CD4-positive, alpha-beta memory T cell (primary cell): ENCODE measurements around the gene TPK1. TPM values are rescaled to one million over a fixed set of nuclear protein-coding genes. Genes with fewer than 3 reads are reported as not detected.

Experiments
- CTCF ChIA-PET: fragments of 350-600 bp; sonication (Branson Sonifier 250); formaldehyde crosslinking; loops from one replicate; lab custom pipeline; 2021; ENCODE audit warnings: inconsistent platforms; ENCODE audit not compliant: partially characterized antibody; lab: Charles Lee
- POLR2A ChIA-PET: fragments of 350-600 bp; sonication (Branson Sonifier 250); formaldehyde crosslinking; loops from one replicate; lab custom pipeline; 2021; ENCODE audit not compliant: partially characterized antibody; lab: Charles Lee
- DNase-seq, 5 donors: peaks; one replicate each; pipeline versions ENCODE4 v3.0.0 to v3.0.0-alpha.2; 2020 to 2022; ENCODE audit warnings: mixed read lengths in 1 of 5
- H3K27ac ChIP-seq: one replicate; pipeline ENCODE4 v1.7.0; 2013; ENCODE audit warnings: low read depth, low read length
- H3K27me3 ChIP-seq: 2 replicates; pipeline ENCODE4 v1.7.0; 2013; ENCODE audit warnings: mild to moderate bottlenecking, low read length, moderate library complexity; ENCODE audit not compliant: insufficient read depth
- H3K36me3 ChIP-seq: 2 replicates; pipeline ENCODE4 v1.7.0; 2013; ENCODE audit warnings: mild to moderate bottlenecking, low read length, moderate library complexity; ENCODE audit not compliant: insufficient read depth
- H3K4me1 ChIP-seq: 2 replicates; pipeline ENCODE4 v1.7.0; 2013; ENCODE audit warnings: mild to moderate bottlenecking, low read length, moderate library complexity; ENCODE audit not compliant: insufficient read depth
- H3K4me3 ChIP-seq, 2 donors: one replicate each; pipeline ENCODE4 v1.7.0; 2013; ENCODE audit warnings: low read length in 2 of 2, mild to moderate bottlenecking in 1 of 2
- H3K9me3 ChIP-seq, 2 donors: one replicate each; pipeline ENCODE4 v1.7.0; 2013; ENCODE audit warnings: low read length in 2 of 2, control low read depth in 1 of 2; ENCODE audit not compliant: control insufficient read depth in 1 of 2
- H3K27ac Mint-ChIP-seq, 7 donors: one replicate each; pipeline ENCODE4 v1.8.0; 2020 to 2021; ENCODE audit warnings: mixed read lengths in 7 of 7, mild to moderate bottlenecking in 6 of 7, inconsistent platforms in 3 of 7, moderate library complexity in 3 of 7
- H3K27me3 Mint-ChIP-seq, 2 donors: one replicate each; pipeline ENCODE4 v1.8.0; 2020 to 2021; ENCODE audit warnings: mixed read lengths in 2 of 2
- H3K36me3 Mint-ChIP-seq, 2 donors: one replicate each; pipeline ENCODE4 v1.8.0; 2020 to 2021; ENCODE audit warnings: mixed read lengths in 2 of 2, inconsistent platforms in 1 of 2, mild to moderate bottlenecking in 1 of 2
- H3K4me1 Mint-ChIP-seq, 4 donors: one replicate each; pipeline ENCODE4 v1.8.0; 2020 to 2021; ENCODE audit warnings: mixed read lengths in 4 of 4, mild to moderate bottlenecking in 1 of 4
- H3K4me3 Mint-ChIP-seq, 8 donors: one replicate each; pipeline ENCODE4 v1.8.0; 2020 to 2021; ENCODE audit warnings: mixed read lengths in 8 of 8, mild to moderate bottlenecking in 7 of 8, moderate library complexity in 6 of 8, inconsistent platforms in 3 of 8
- H3K9me3 Mint-ChIP-seq, 8 donors: one replicate each; pipeline ENCODE4 v1.8.0; 2020 to 2021; ENCODE audit warnings: mixed read lengths in 8 of 8, mild to moderate bottlenecking in 5 of 8, inconsistent platforms in 3 of 8, moderate library complexity in 1 of 8
- intact Hi-C: fragments of 100-400 bp; cut with micrococcal nuclease; formaldehyde crosslinking; loops from one replicate; pipeline ENCODE4 v1.15.1; 2023
- polyA plus RNA-seq, 2 donors: library from polyadenylated mRNA; unstranded; fragments of 300-500 nt; fragmentation: Illumina TruSeq; gene quantifications; one replicate each; pipeline ENCODE4 v1.2.3, GENCODE V29; 2021
- total RNA-seq, 2 experiments: library from RNA; stranded (reverse); gene quantifications; one replicate each; pipeline ENCODE4 v1.2.3, GENCODE V29; 2021

Gene TPK1
- total RNA-seq (10 to 100 TPM; 26.7 to 30.7 TPM), polyA plus RNA-seq (10 to 100 TPM; 25.2 to 28.9 TPM)

GRCh38 chr7:144835652-144836544 is at the start of gene TPK1:
TSS of gene TPK1 (minus strand) at chr7:144836053. CDS start at chr7:144835602, 451 bp downstream.
- peak within 1 kb of the TSS; percentile 76 for H3K27ac ChIP-seq
- peak; percentile 89 to 93 (median 91) for DNase-seq
- peaks cover 12 to 15% of the 10 kb centered on the region in 2 donors for H3K36me3 Mint-ChIP-seq
- intact Hi-C loops: loop anchor here (1.0 to 5.0 kb wide), 7 partner anchors 10 to 98 kb away; no protein-coding TSS in a partner anchor
- peak within 1 kb of the TSS; percentile 95 to 99 (median 98) for H3K4me3 Mint-ChIP-seq
- H3K27ac Mint-ChIP-seq: peak within 1 kb of the TSS; percentile 95 to 99 (median 99)
- no peaks in the 10 kb centered on the region for H3K9me3 ChIP-seq
- ChIA-PET POLR2A (interaction anchor here (0.6 to 7.7 kb wide), 24 partner anchors 10 to 934 kb away, joined by 3 to 409 read pairs (median 6); partner anchors contain the start of gene TCAF1), CTCF (interaction anchor here (0.7 to 5.4 kb wide), 15 partner anchors 10 to 173 kb away, joined by 3 to 83 read pairs (median 5); no protein-coding TSS in a partner anchor)
- no peaks in the 10 kb centered on the region for H3K36me3 ChIP-seq
- peak within 1 kb of the TSS; percentile 74 to 94 for H3K4me3 ChIP-seq
- H3K27me3 ChIP-seq: no peaks in the 10 kb centered on the region
- peaks cover 20 to 45% (median 34%) of the 10 kb centered on the region in 4 donors for H3K4me1 Mint-ChIP-seq
- H3K9me3 Mint-ChIP-seq: peaks cover 0 to 25% (median 9%) of the 10 kb centered on the region in 8 donors
- peaks cover 50% of the 10 kb centered on the region for H3K4me1 ChIP-seq
- no peaks in the 10 kb centered on the region for H3K27me3 Mint-ChIP-seq

GRCh38 chr7:144885478-144885877 is 49.6 kb upstream of the TPK1 start:
- Histone ChIP-seq H3K27ac (no peak overlapping the region), H3K9me3 (no peaks in the 10 kb centered on the region), H3K27me3 (no peaks in the 10 kb centered on the region), H3K4me3 (no peak overlapping the region), H3K36me3 (no peaks in the 10 kb centered on the region), H3K4me1 (no peaks in the 10 kb centered on the region)
- Mint-ChIP-seq H3K36me3 (no peaks in the 10 kb centered on the region), H3K27me3 (no peaks in the 10 kb centered on the region), H3K9me3 (no peaks in the 10 kb centered on the region), H3K4me3 (no peak overlapping the region), H3K4me1 (no peaks in the 10 kb centered on the region), H3K27ac (no peak overlapping the region)
- intact Hi-C loops: no loop called here
- CTCF ChIA-PET: no interaction called here
- DNase-seq: no peak
- POLR2A ChIA-PET: no interaction called here

- H3K4me1 ChIP-seq: no peaks in the 10 kb centered on the region
- CTCF ChIA-PET: no interaction called here
- DNase-seq: no peak
- no peak overlapping the region for H3K27ac Mint-ChIP-seq
- no peaks in the 10 kb centered on the region for H3K36me3 ChIP-seq
- H3K9me3 Mint-ChIP-seq: no peaks in the 10 kb centered on the region
- intact Hi-C loops: no loop called here
- POLR2A ChIA-PET: no interaction called here
- H3K4me3 Mint-ChIP-seq: no peak overlapping the region
- no peak overlapping the region for H3K27ac ChIP-seq
- H3K27me3 ChIP-seq: no peaks in the 10 kb centered on the region
- H3K9me3 ChIP-seq: no peaks in the 10 kb centered on the region
- H3K27me3 Mint-ChIP-seq: no peaks in the 10 kb centered on the region
- no peak overlapping the region for H3K4me3 ChIP-seq
- no peaks in the 10 kb centered on the region for H3K36me3 Mint-ChIP-seq
- no peaks in the 10 kb centered on the region for H3K4me1 Mint-ChIP-seq
Observed at GRCh38 chr7:144884896-144885295, 49.0 kb upstream of the TPK1 start.

- H3K9me3 ChIP-seq: no peaks in the 10 kb centered on the region
- Mint-ChIP-seq H3K4me1 (peaks cover 0 to 2% (median 0%) of the 10 kb centered on the region in 4 donors), H3K27ac (no peak overlapping the region), H3K9me3 (peaks cover 0 to 2% (median 0%) of the 10 kb centered on the region in 8 donors), H3K36me3 (no peaks in the 10 kb centered on the region), H3K4me3 (no peak overlapping the region), H3K27me3 (peaks cover 6 to 7% of the 10 kb centered on the region in 2 donors)
- no peaks in the 10 kb centered on the region for H3K27me3 ChIP-seq
- no peak overlapping the region for H3K4me3 ChIP-seq
- no peaks in the 10 kb centered on the region for H3K4me1 ChIP-seq
- ChIA-PET POLR2A (no interaction called here), CTCF (no interaction called here)
- no peaks in the 10 kb centered on the region for H3K36me3 ChIP-seq
- intact Hi-C loops: no loop called here
- H3K27ac ChIP-seq: no peak overlapping the region
- no peak for DNase-seq
Observed at GRCh38 chr7:144873316-144873845, 37.5 kb upstream of the TPK1 start.

- H3K9me3 ChIP-seq: no peaks in the 10 kb centered on the region
- no peak overlapping the region for H3K27ac Mint-ChIP-seq
- H3K4me3 Mint-ChIP-seq: no peak overlapping the region
- no peak overlapping the region for H3K4me3 ChIP-seq
- POLR2A ChIA-PET: interaction anchor here (0.6 to 0.7 kb wide), 2 partner anchors 14 to 37 kb away, joined by 3 read pairs; no protein-coding TSS in a partner anchor
- CTCF ChIA-PET: interaction anchor here (1.4 kb wide), 1 partner anchor 14 kb away, joined by 6 read pairs; no protein-coding TSS in a partner anchor
- H3K27ac ChIP-seq: no peak overlapping the region
- H3K36me3 ChIP-seq: no peaks in the 10 kb centered on the region
- H3K27me3 Mint-ChIP-seq: peaks cover 7 to 11% of the 10 kb centered on the region in 2 donors
- no peaks in the 10 kb centered on the region for H3K27me3 ChIP-seq
- H3K4me1 Mint-ChIP-seq: no peaks in the 10 kb centered on the region
- no peaks in the 10 kb centered on the region for H3K9me3 Mint-ChIP-seq
- no peak for DNase-seq
- H3K36me3 Mint-ChIP-seq: no peaks in the 10 kb centered on the region
- intact Hi-C loops: no loop called here
- no peaks in the 10 kb centered on the region for H3K4me1 ChIP-seq
Observed at GRCh38 chr7:144869082-144869481, 33.2 kb upstream of the TPK1 start.

GRCh38 chr7:144866189-144866588 is 30.3 kb upstream of the TPK1 start:
- intact Hi-C loops: no loop called here
- H3K36me3 Mint-ChIP-seq: no peaks in the 10 kb centered on the region
- no peaks in the 10 kb centered on the region for H3K4me1 ChIP-seq
- no peaks in the 10 kb centered on the region for H3K9me3 Mint-ChIP-seq
- peaks cover 7% of the 10 kb centered on the region in 2 donors for H3K27me3 Mint-ChIP-seq
- no peak for DNase-seq
- no peaks in the 10 kb centered on the region for H3K4me1 Mint-ChIP-seq
- no peak overlapping the region for H3K27ac ChIP-seq
- H3K4me3 Mint-ChIP-seq: no peak overlapping the region
- no peaks in the 10 kb centered on the region for H3K36me3 ChIP-seq
- H3K27ac Mint-ChIP-seq: no peak overlapping the region
- POLR2A ChIA-PET: no interaction called here
- CTCF ChIA-PET: interaction anchor here (1.0 to 2.7 kb wide), 4 partner anchors 10 to 80 kb away, joined by 3 to 9 read pairs (median 4); no protein-coding TSS in a partner anchor
- H3K9me3 ChIP-seq: no peaks in the 10 kb centered on the region
- H3K27me3 ChIP-seq: no peaks in the 10 kb centered on the region
- H3K4me3 ChIP-seq: no peak overlapping the region

- no peak for DNase-seq
- CTCF ChIA-PET: interaction anchor here (1.0 kb wide), 1 partner anchor 8 kb away, joined by 3 read pairs; no protein-coding TSS in a partner anchor
- Histone ChIP-seq H3K4me1 (no peaks in the 10 kb centered on the region), H3K4me3 (no peak overlapping the region), H3K9me3 (no peaks in the 10 kb centered on the region), H3K36me3 (no peaks in the 10 kb centered on the region), H3K27me3 (no peaks in the 10 kb centered on the region), H3K27ac (no peak overlapping the region)
- POLR2A ChIA-PET: no interaction called here
- intact Hi-C loops: no loop called here
- Mint-ChIP-seq H3K27ac (no peak overlapping the region), H3K27me3 (peaks cover 7% of the 10 kb centered on the region in 2 donors), H3K4me1 (no peaks in the 10 kb centered on the region), H3K36me3 (no peaks in the 10 kb centered on the region), H3K4me3 (no peak overlapping the region), H3K9me3 (no peaks in the 10 kb centered on the region)
Observed at GRCh38 chr7:144863320-144863647, 27.4 kb upstream of the TPK1 start.
